Neural cell (in vitro differentiated cells): Measurements from ENCODE around the gene OGFOD3. TPM values are rescaled to one million over a fixed set of nuclear protein-coding genes. Genes with fewer than 3 reads are reported as not detected.

ENCODE experiments used
- H2AFZ ChIP-seq: fragments of 200-600, 300-800 bp; sonication (generic), shearing (Covaris generic); 2 replicates; pipeline ENCODE4 v1.6.0; 2014; ENCODE audit warnings: low read depth, mild to moderate bottlenecking, antibody characterized with exemption, low read length, moderate library complexity
- H3F3A ChIP-seq: fragments of 200-600 bp; shearing (Covaris generic); 2 replicates; pipeline ENCODE4 v1.6.1; 2016; ENCODE audit warnings: mild to moderate bottlenecking, moderate library complexity, mixed read lengths, antibody characterized with exemption, low read length; ENCODE audit not compliant: insufficient read depth, poor library complexity, severe bottlenecking
- H3K27ac ChIP-seq: fragments of 200-600, 300-800 bp; sonication (generic), shearing (Covaris generic); 2 replicates; pipeline ENCODE4 v1.5.1; 2014; ENCODE audit warnings: mild to moderate bottlenecking, low read length, moderate library complexity
- H3K27me3 ChIP-seq: fragments of 300-800, 200-600 bp; sonication (generic), shearing (Covaris generic); 2 replicates; pipeline ENCODE4 v1.6.0; 2014; ENCODE audit warnings: mild to moderate bottlenecking, low read depth, low read length, moderate library complexity; ENCODE audit not compliant: insufficient read depth
- H3K36me3 ChIP-seq: fragments of 300-800, 200-600 bp; sonication (generic), shearing (Covaris generic); 2 replicates; pipeline ENCODE4 v1.5.1; 2014; ENCODE audit warnings: mild to moderate bottlenecking, antibody characterized with exemption, low read length, moderate library complexity; ENCODE audit not compliant: insufficient read depth
- H3K4me2 ChIP-seq: fragments of 300-800, 200-600 bp; sonication (generic), shearing (Covaris generic); 2 replicates; pipeline ENCODE4 v1.6.0; 2014; ENCODE audit warnings: mild to moderate bottlenecking, low read length
- H3K4me3 ChIP-seq: fragments of 300-800, 200-600 bp; sonication (generic), shearing (Covaris generic); 2 replicates; pipeline ENCODE4 v1.5.1; 2014; ENCODE audit warnings: mild to moderate bottlenecking, low read length, moderate library complexity
- H3K79me2 ChIP-seq: fragments of 200-600 bp; shearing (Covaris generic); replicated peaks from 2 replicates; pipeline ENCODE4 v1.6.0; 2014; ENCODE audit warnings: mild to moderate bottlenecking, low read length, moderate library complexity; ENCODE audit not compliant: insufficient read depth
- H3K9ac ChIP-seq: fragments of 300-800, 200-600 bp; sonication (generic), shearing (Covaris generic); 2 replicates; pipeline ENCODE4 v1.6.1; 2016; ENCODE audit warnings: mild to moderate bottlenecking, low read length, mixed read lengths
- H3K9me2 ChIP-seq: fragments of 200-600 bp; shearing (Covaris generic); 2 replicates; pipeline ENCODE4 v1.6.1; 2016; ENCODE audit warnings: mild to moderate bottlenecking, low read length, mixed read lengths; ENCODE audit not compliant: insufficient read depth
- H3K9me3 ChIP-seq: fragments of 200-600, 300-800 bp; sonication (generic), shearing (Covaris generic); 2 replicates; pipeline ENCODE4 v1.6.1; 2016; ENCODE audit warnings: mild to moderate bottlenecking, mixed run types, low read length, moderate library complexity, mixed read lengths
- H4K20me1 ChIP-seq: fragments of 200-600 bp; shearing (Covaris generic); 2 replicates; pipeline ENCODE4 v1.6.1; 2016; ENCODE audit warnings: mild to moderate bottlenecking, mixed run types; ENCODE audit not compliant: insufficient read depth
- CTCF ChIP-seq: fragments of 450-650 bp; IDR thresholded peaks from 2 replicates; pipeline ENCODE4 v1.5.1; 2014; ENCODE audit warnings: antibody characterized with exemption, mild to moderate bottlenecking, moderate library complexity; ENCODE audit not compliant: poor library complexity, severe bottlenecking
- EP300 ChIP-seq: fragments of 450-650 bp; conservative IDR thresholded peaks from 2 replicates; pipeline ENCODE4 v1.6.1; 2014; ENCODE audit warnings: antibody characterized with exemption, mild to moderate bottlenecking, moderate library complexity; ENCODE audit not compliant: poor library complexity, severe bottlenecking
- EZH2 ChIP-seq: fragments of 200-600, 300-800 bp; shearing (Covaris generic), sonication (generic); IDR thresholded peaks from 2 replicates; pipeline ENCODE4 v1.6.1; 2014; ENCODE audit warnings: antibody characterized with exemption, low read length, borderline replicate concordance, mild to moderate bottlenecking; ENCODE audit not compliant: insufficient read depth, poor library complexity, severe bottlenecking
- MXI1 ChIP-seq: fragments of 450-650 bp; conservative IDR thresholded peaks from 2 replicates; pipeline ENCODE4 v1.6.1; 2014; ENCODE audit warnings: antibody characterized with exemption, mild to moderate bottlenecking; ENCODE audit not compliant: poor library complexity, severe bottlenecking
- POLR2AphosphoS5 ChIP-seq: IDR thresholded peaks from 2 replicates; pipeline ENCODE4 v1.6.1; 2012
- RAD21 ChIP-seq: fragments of 450-650 bp; conservative IDR thresholded peaks from 2 replicates; pipeline ENCODE4 v1.6.1; 2014; ENCODE audit warnings: antibody characterized with exemption, mild to moderate bottlenecking, moderate library complexity
- REST ChIP-seq: IDR thresholded peaks from 2 replicates; pipeline ENCODE4 v1.6.1; 2012; ENCODE audit warnings: borderline replicate concordance
- SMC3 ChIP-seq: fragments of 450-650 bp; conservative IDR thresholded peaks from 2 replicates; pipeline ENCODE4 v1.6.1; 2014; ENCODE audit warnings: antibody characterized with exemption, mild to moderate bottlenecking, moderate library complexity; ENCODE audit not compliant: poor library complexity
- TAF1 ChIP-seq: IDR thresholded peaks from 2 replicates; pipeline ENCODE4 v1.6.1; 2012; ENCODE audit warnings: low read depth
- polyA plus RNA-seq: library from polyadenylated mRNA; depleted of rRNA; stranded (reverse); fragments of >200 nt; gene quantifications from 2 replicates; pipeline ENCODE4 v1.2.3, GENCODE V29; 2014

OGFOD3 gene
- polyA plus RNA-seq, 1 donor from 2014 or later, result 22.6 TPM

- H4K20me1 ChIP-seq, result no peaks in the 10 kb centered on the region
- H3K27me3 ChIP-seq, result no peaks in the 10 kb centered on the region
- peak; percentile 12 for TF ChIP-seq CTCF
- TF ChIP-seq RAD21, result no peak
- H3K9me2 ChIP-seq, result no peaks in the 10 kb centered on the region
- no peaks in the 10 kb centered on the region for H3K36me3 ChIP-seq
- no peaks in the 10 kb centered on the region for H3K9me3 ChIP-seq
- H3K4me3 ChIP-seq, result no peak overlapping the region
- H3F3A ChIP-seq, result no peaks in the 10 kb centered on the region
- no peak overlapping the region for H3K27ac ChIP-seq
- H2AFZ ChIP-seq, result no peak overlapping the region
- no peak overlapping the region for H3K9ac ChIP-seq
- H3K4me2 ChIP-seq, result no peak overlapping the region
- no peaks in the 10 kb centered on the region for H3K79me2 ChIP-seq
Observed at GRCh38 chr17:82416771-82417170, 1.6 kb downstream of the OGFOD3 start.

GRCh38 chr17:82416264-82416663 lies 2.1 kb downstream of the OGFOD3 start:
- Histone ChIP-seq H3K36me3 (no peaks in the 10 kb centered on the region), H2AFZ (no peak overlapping the region), H3K27me3 (no peaks in the 10 kb centered on the region), H3K27ac (no peak overlapping the region), H3K9ac (no peak overlapping the region), H3K9me2 (no peaks in the 10 kb centered on the region), H3K4me3 (no peak overlapping the region), H3K9me3 (no peaks in the 10 kb centered on the region), H3K4me2 (no peak overlapping the region), H3F3A (no peaks in the 10 kb centered on the region), H3K79me2 (no peaks in the 10 kb centered on the region), H4K20me1 (no peaks in the 10 kb centered on the region)
- TF ChIP-seq EP300 (no peak), POLR2AphosphoS5 (no peak), CTCF (no peak), MXI1 (no peak), REST (no peak), RAD21 (no peak), EZH2 (no peak), TAF1 (no peak), SMC3 (no peak)
